Fibroblast of the aortic adventitia (primary cell): ENCODE data around the gene PARD3B. TPM values are rescaled to one million over a fixed set of nuclear protein-coding genes. Genes with fewer than 3 reads are reported as not detected.

Source experiments
- DNase-seq: peaks from one replicate; pipeline ENCODE4 v3.0.0-alpha.2; 2010; ENCODE audit warnings: low read depth
- H3K4me3 ChIP-seq: 2 replicates; pipeline ENCODE4 v1.5.1; 2011; ENCODE audit warnings: low read depth, mild to moderate bottlenecking, control low read depth, low read length, moderate library complexity
- CTCF ChIP-seq: IDR thresholded peaks from 2 replicates; pipeline ENCODE4 v1.5.1; 2011; ENCODE audit warnings: mild to moderate bottlenecking, low read length, control low read depth, inconsistent platforms; ENCODE audit not compliant: insufficient read depth
- total RNA-seq: library from RNA; depleted of rRNA; stranded (reverse); fragments of >200 nt; gene quantifications from 2 replicates; pipeline ENCODE4 v1.2.3, GENCODE V29; 2012; ENCODE audit warnings: low replicate concordance

The PARD3B gene
- total RNA-seq, 1 donor: 15.9 TPM

GRCh38 chr2:205220559-205220958 lies 675.3 kb downstream of the PARD3B start:
- no peak for TF ChIP-seq CTCF
- no peak for DNase-seq

DNA sequence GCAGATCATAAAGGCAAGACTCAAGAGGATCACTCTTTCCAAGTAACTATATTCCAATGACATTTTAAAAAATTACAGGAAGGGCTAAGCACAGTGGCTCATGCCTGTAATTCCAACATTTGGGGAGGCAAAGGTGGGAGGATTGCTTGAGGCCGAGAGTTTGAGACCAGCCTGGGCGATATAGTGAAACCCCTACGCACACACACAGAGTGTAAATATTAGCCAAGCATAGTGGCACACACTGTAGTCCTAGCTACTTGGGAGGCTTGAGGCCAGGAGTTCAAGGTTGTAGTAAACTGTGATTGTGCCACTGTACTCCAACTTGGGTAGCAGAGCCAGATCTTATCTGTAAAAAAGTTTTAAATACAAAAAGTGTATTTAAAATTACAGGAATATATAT lies 686.8 kb downstream of the PARD3B start:
- no peak overlapping the region for H3K4me3 ChIP-seq
- DNase-seq: no peak
- TF ChIP-seq CTCF: no peak

More at GRCh38 chr2:205220559-205220958, 675.3 kb downstream of the PARD3B start:
- no peak overlapping the region for H3K4me3 ChIP-seq

DNA sequence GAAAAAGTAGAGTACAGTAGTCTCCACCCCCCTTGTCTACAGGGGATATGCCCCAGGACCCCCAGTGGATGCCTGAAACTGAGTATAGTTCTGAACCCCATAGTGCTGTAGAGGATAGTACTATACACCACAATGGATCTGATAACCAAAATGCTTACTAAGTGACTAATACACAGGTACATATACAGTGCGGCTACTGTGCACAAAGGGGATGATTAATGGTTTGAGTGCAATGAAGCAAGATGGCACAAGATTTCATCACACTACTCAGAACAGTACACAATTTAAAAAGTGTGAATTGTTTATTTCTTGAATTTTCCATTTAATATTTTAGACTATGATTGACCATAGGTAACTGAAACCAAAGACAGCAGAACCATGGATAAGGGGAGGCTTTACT lies 690.2 kb downstream of the PARD3B start:
- H3K4me3 ChIP-seq: no peak overlapping the region
- TF ChIP-seq CTCF: no peak
- DNase-seq: no peak

- TF ChIP-seq CTCF: peak; percentile 20
- no peak overlapping the region for H3K4me3 ChIP-seq
- no peak for DNase-seq
Observed at GRCh38 chr2:205237524-205237923, 692.2 kb downstream of the PARD3B start.

GRCh38 chr2:205245001-205245400 lies 699.7 kb downstream of the PARD3B start:
- TF ChIP-seq CTCF: no peak
- peak; percentile 58 for DNase-seq
- H3K4me3 ChIP-seq: no peak overlapping the region

GRCh38 chr2:205245652-205246051 lies 700.4 kb downstream of the PARD3B start:
- H3K4me3 ChIP-seq: no peak overlapping the region
- no peak for TF ChIP-seq CTCF
- peak; percentile 91 for DNase-seq

GRCh38 chr2:205259121-205259520 lies 713.8 kb downstream of the PARD3B start:
- DNase-seq: no peak
- no peak overlapping the region for H3K4me3 ChIP-seq
- no peak for TF ChIP-seq CTCF
